Breast epithelium (tissue), 4 donors: Measurements from ENCODE around the gene SIGLEC6. TPM values are rescaled to one million over a fixed set of nuclear protein-coding genes. Genes with fewer than 3 reads are reported as not detected.
"Not testable (repeated sequence)": the region's sequence is repeated elsewhere in the genome, so short reads cannot be mapped to it uniquely, and the experiment has no call there.

Experiments used
- DNase-seq, 2 donors: peaks; one replicate each; pipeline ENCODE4 v3.0.0-alpha.2; 2019; ENCODE audit warnings: low spot score in 2 of 2
- H3K27ac ChIP-seq, 2 donors: fragments of 200-600 bp; sonication (generic) in 1 of 2; one replicate each; pipeline ENCODE4 v1.5.1; 2016 to 2019; ENCODE audit warnings: mild to moderate bottlenecking in 1 of 2
- H3K27me3 ChIP-seq, 2 donors: fragments of 200-600 bp; sonication (generic) in 1 of 2; one replicate each; pipeline versions ENCODE4 v1.5.1 to v1.6.0; 2017 to 2019; ENCODE audit warnings: control low read depth in 1 of 2, mild to moderate bottlenecking in 1 of 2
- H3K36me3 ChIP-seq: fragments of 200-600 bp; one replicate; pipeline ENCODE4 v1.5.1; 2019
- H3K4me1 ChIP-seq, 2 donors: fragments of 200-600 bp; sonication (generic); one replicate each; pipeline ENCODE4 v1.5.1; 2016 to 2019; ENCODE audit warnings: control low read depth in 1 of 2
- H3K4me3 ChIP-seq, 3 donors: fragments of 200-600 bp; sonication (generic); 1 replicate in 2 of 3; 2 replicates in 1 of 3; pipeline ENCODE4 v1.5.1; 2016 to 2019; ENCODE audit warnings: mild to moderate bottlenecking in 3 of 3, moderate library complexity in 2 of 3
- H3K9me3 ChIP-seq, 2 donors: fragments of 200-600 bp; sonication (generic) in 1 of 2; one replicate each; pipeline ENCODE4 v1.5.1; 2016 to 2019; ENCODE audit warnings: control low read depth in 1 of 2
- CTCF ChIP-seq, 3 donors: fragments of 450-650 bp; IDR thresholded peaks; one replicate each; pipeline ENCODE4 v1.5.1; 2016 to 2017; ENCODE audit warnings: antibody characterized with exemption in 3 of 3, mild to moderate bottlenecking in 3 of 3, moderate library complexity in 3 of 3
- POLR2A ChIP-seq: fragments of 450-650 bp; IDR thresholded peaks from one replicate; pipeline ENCODE4 v1.6.1; 2016; ENCODE audit warnings: antibody characterized with exemption, mild to moderate bottlenecking, moderate library complexity
- POLR2AphosphoS5 ChIP-seq, 3 donors: sonication (generic); formaldehyde crosslinking; IDR thresholded peaks; one replicate each; pipeline ENCODE4 v1.6.1; 2017; ENCODE audit warnings: antibody characterized with exemption in 3 of 3
- intact Hi-C: fragments of 100-400 bp; cut with DNase I; formaldehyde crosslinking; loops from one replicate; pipeline ENCODE4 v1.15.1; 2023; ENCODE audit warnings: low total_unique reads
- total RNA-seq, 3 donors: library from RNA; depleted of rRNA; stranded (reverse); fragments of >200 nt; gene quantifications; one replicate each; pipeline ENCODE4 v1.1.0, GENCODE V29; 2016

The SIGLEC6 gene
- total RNA-seq, 3 donors from 2014 or later = 0.73 to 4.8 TPM; not detected in 1

GRCh38 chr19:51503896-51504295, 27.6 kb downstream of the SIGLEC6 start:
- Histone ChIP-seq H3K27me3 (peaks cover 0 to 14% of the 10 kb centered on the region in 2 donors), H3K4me1 (no peaks in the 10 kb centered on the region), H3K36me3 (no peaks in the 10 kb centered on the region), H3K27ac (no peak overlapping the region), H3K4me3 (no peak overlapping the region), H3K9me3 (peaks cover 13 to 15% of the 10 kb centered on the region in 2 donors)
- no peak for DNase-seq
- TF ChIP-seq POLR2A (no peak), CTCF (IDR thresholded peaks at IDR 0.05) (no peak), POLR2AphosphoS5 (IDR thresholded peaks at IDR 0.05) (no peak)
- intact Hi-C loops = no loop called here

- no peak for DNase-seq
- Histone ChIP-seq H3K4me1 (no peaks in the 10 kb centered on the region), H3K27ac (no peak overlapping the region), H3K36me3 (no peaks in the 10 kb centered on the region), H3K9me3 (peaks cover 13 to 15% of the 10 kb centered on the region in 2 donors), H3K27me3 (peaks cover 0 to 9% of the 10 kb centered on the region in 2 donors), H3K4me3 (no peak overlapping the region)
- no peak for TF ChIP-seq POLR2A
- intact Hi-C loops = no loop called here
Observed at GRCh38 chr19:51503286-51503817, 28.1 kb downstream of the SIGLEC6 start.

DNA sequence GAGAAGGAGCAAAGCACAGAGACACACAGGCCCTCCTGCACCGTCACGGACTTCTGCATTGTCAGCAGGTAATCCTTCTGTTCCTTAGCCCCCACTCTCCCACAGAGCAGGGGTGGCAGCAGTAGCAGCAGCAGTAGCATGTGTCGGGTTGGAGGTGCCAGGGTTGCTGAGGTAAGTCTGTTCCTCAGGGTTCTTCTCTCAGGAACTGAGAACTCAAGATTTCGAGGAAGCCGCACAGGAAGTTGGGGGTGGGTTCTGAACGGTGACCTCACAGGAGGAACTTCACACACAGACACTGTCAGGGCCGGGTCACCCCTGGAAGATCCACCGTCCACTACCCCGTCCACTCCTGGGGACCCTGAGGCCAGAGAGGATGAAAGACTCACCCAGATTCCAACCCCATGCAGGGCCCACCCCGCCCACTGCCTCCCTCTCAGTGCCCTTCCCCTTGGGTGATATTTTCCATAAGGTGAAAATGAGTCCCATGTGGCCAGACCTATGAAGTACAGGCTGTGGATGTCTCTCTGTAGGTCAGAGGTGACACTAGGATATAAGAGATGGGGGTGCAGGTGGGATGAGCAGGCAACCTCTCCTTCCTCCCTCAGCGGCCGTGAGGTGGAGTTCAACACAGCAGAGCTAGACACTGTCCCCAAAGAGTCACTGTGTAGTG, 29.7 kb downstream of the SIGLEC6 start, which contains the start of gene SIGLEC12:
TSS of gene SIGLEC12 (minus strand) at position 207 of the 670 bp plus-strand sequence. CDS start at position 140, 67 bp downstream.
- Histone ChIP-seq H3K9me3 (peaks cover 13 to 15% of the 10 kb centered on the region in 2 donors), H3K4me3 (no peak within 1 kb of the TSS), H3K27ac (no peak within 1 kb of the TSS), H3K36me3 (no peaks in the 10 kb centered on the region), H3K27me3 (peaks cover 0 to 5% of the 10 kb centered on the region in 2 donors), H3K4me1 (no peaks in the 10 kb centered on the region)
- TF ChIP-seq CTCF (IDR thresholded peaks at IDR 0.05) (no peak), POLR2AphosphoS5 (IDR thresholded peaks at IDR 0.05) (no peak), POLR2A (no peak)
- no peak for DNase-seq
- intact Hi-C loops = no loop called here

GRCh38 chr19:51500931-51501330, 30.5 kb downstream of the SIGLEC6 start:
- H3K36me3 ChIP-seq, DNase-seq, intact Hi-C loops: not testable (repeated sequence)

GRCh38 chr19:51497666-51498065, 33.8 kb downstream of the SIGLEC6 start:
- H3K36me3 ChIP-seq = no peaks in the 10 kb centered on the region
- peaks cover 0 to 5% of the 10 kb centered on the region in 2 donors for H3K27me3 ChIP-seq
- no peaks in the 10 kb centered on the region for H3K9me3 ChIP-seq
- no peak overlapping the region for H3K4me3 ChIP-seq
- intact Hi-C loops = no loop called here
- no peaks in the 10 kb centered on the region for H3K4me1 ChIP-seq
- H3K27ac ChIP-seq = no peak overlapping the region
- TF ChIP-seq POLR2AphosphoS5 (IDR thresholded peaks at IDR 0.05) = no peak
- no peak for TF ChIP-seq CTCF (IDR thresholded peaks at IDR 0.05)
- no peak for TF ChIP-seq POLR2A
- no peak for DNase-seq

More at GRCh38 chr19:51500931-51501330, 30.5 kb downstream of the SIGLEC6 start:
- H3K27ac ChIP-seq, H3K27me3 ChIP-seq, H3K4me3 ChIP-seq, H3K4me1 ChIP-seq: not testable (repeated sequence)
- peaks cover 13 to 15% of the 10 kb centered on the region in 2 donors for H3K9me3 ChIP-seq

DNA sequence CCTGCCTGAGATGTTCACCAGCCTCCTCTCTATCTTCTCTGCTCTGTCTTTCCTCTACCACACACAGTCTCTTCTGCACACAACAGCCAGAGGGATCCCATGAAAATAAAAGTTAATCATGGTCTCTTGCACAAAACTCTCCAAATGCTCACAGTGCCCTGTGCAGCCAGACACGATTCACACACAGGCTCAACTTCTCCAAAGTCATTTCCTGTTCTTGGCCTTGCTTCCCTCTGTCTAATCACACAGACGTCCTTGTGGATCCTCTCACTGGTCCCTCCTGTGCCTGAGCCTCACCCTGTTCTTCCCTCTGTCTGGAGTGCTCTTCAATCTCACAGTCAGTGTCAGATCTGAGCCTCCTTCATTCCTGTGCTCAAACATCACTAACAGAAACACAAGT, 37.7 kb downstream of the SIGLEC6 start:
- TF ChIP-seq POLR2A (no peak), CTCF (IDR thresholded peaks at IDR 0.05) (no peak), POLR2AphosphoS5 (IDR thresholded peaks at IDR 0.05) (no peak)
- H3K4me1 ChIP-seq = no peaks in the 10 kb centered on the region
- H3K27ac ChIP-seq = no peak overlapping the region
- peaks cover 0 to 16% of the 10 kb centered on the region in 2 donors for H3K27me3 ChIP-seq
- no peaks in the 10 kb centered on the region for H3K9me3 ChIP-seq
- H3K4me3 ChIP-seq = no peak overlapping the region
- intact Hi-C loops = no loop called here
- no peak for DNase-seq
- no peaks in the 10 kb centered on the region for H3K36me3 ChIP-seq
